HCT116 (cell line): ENCODE measurements around the gene LMCD1. TPM values are rescaled to one million over a fixed set of nuclear protein-coding genes. Genes with fewer than 3 reads are reported as not detected.

Experiments
- ATAC-seq: fragments of 200-7000 bp; cut with Tn5 transposase; 2 replicates; pipeline ENCODE4 v1.9.1; 2020; ENCODE audit warnings: mild to moderate bottlenecking, moderate library complexity
- BruUV-seq: library from RNA; stranded (reverse); fragments of 400-500 nt; replicated peaks from 2 replicates; lab custom pipeline; 2021; lab: Mats Ljungman, UMichigan
- CTCF ChIA-PET: fragments of 300-600 bp; sonication (Branson Sonifier 250); formaldehyde crosslinking; loops from one replicate; lab custom pipeline; 2021; ENCODE audit warnings: antibody characterized with exemption; lab: Charles Lee
- POLR2A ChIA-PET: fragments of 300-600, 350-600 bp; sonication (Branson Sonifier 250); formaldehyde crosslinking; loops from one replicate; lab custom pipeline; 2021; ENCODE audit warnings: antibody characterized with exemption; lab: Charles Lee
- RAD21 ChIA-PET, 2 experiments: fragments of 300-600 bp; sonication (Branson Sonifier 250); formaldehyde crosslinking; loops; one replicate each; lab custom pipeline; 2023; ENCODE audit warnings: low total read pairs in 2 of 2; ENCODE audit not compliant: uncharacterized antibody in 2 of 2, unreplicated experiment in 2 of 2, low non-redundant PET in 1 of 2; lab: Charles Lee
- DNase-seq: peaks from one replicate; pipeline ENCODE4 v3.0.0-alpha.2; 2010; ENCODE audit warnings: low read depth, low spot score
- H2AFZ ChIP-seq: fragments of 200-600 bp; shearing (Covaris generic), sonication (generic); 2 replicates; pipeline ENCODE4 v1.6.1; 2017; ENCODE audit warnings: low read depth, mixed run types, mixed read lengths, antibody characterized with exemption, low read length; ENCODE audit not compliant: poor library complexity, severe bottlenecking
- H3K27ac ChIP-seq: 2 replicates; pipeline ENCODE4 v1.5.1; 2012; ENCODE audit warnings: low read depth, low read length
- H3K27me3 ChIP-seq: fragments of 200-600 bp; sonication (generic); 2 replicates; pipeline ENCODE4 v1.6.1; 2016; ENCODE audit warnings: mixed run types, low read length, mixed read lengths; ENCODE audit not compliant: insufficient read depth
- H3K36me3 ChIP-seq, 2 experiments: fragments of 200-500 bp in 1 of 2; fragments of 200-600 bp in 1 of 2; sonication (Bioruptor generic) in 1 of 2; sonication (generic) in 1 of 2; 2 replicates each; pipeline versions ENCODE4 v1.5.1 to v1.6.1; 2014 to 2016; ENCODE audit warnings: low read length in 2 of 2, inconsistent platforms in 1 of 2, mixed read lengths in 1 of 2, mixed run types in 1 of 2; ENCODE audit not compliant: insufficient read depth in 2 of 2, control insufficient read depth in 1 of 2
- H3K4me1 ChIP-seq, 2 experiments: fragments of 200-600 bp in 1 of 2; sonication (generic) in 1 of 2; 2 replicates each; pipeline versions ENCODE4 v1.5.1 to v1.6.1; 2012 to 2017; ENCODE audit warnings: low read length in 2 of 2, inconsistent platforms in 1 of 2, mild to moderate bottlenecking in 1 of 2, mixed read lengths in 1 of 2, mixed run types in 1 of 2, moderate library complexity in 1 of 2; ENCODE audit not compliant: insufficient read depth in 2 of 2, control insufficient read depth in 1 of 2
- H3K4me2 ChIP-seq: fragments of 200-600 bp; sonication (generic); 2 replicates; pipeline ENCODE4 v1.6.1; 2017; ENCODE audit warnings: mixed run types, low read length, mixed read lengths
- H3K4me3 ChIP-seq, 2 experiments: fragments of 200-600 bp in 1 of 2; sonication (generic) in 1 of 2; replicated peaks in 1 of 2; 2 replicates each; pipeline ENCODE4 v1.5.1; 2011 to 2016; ENCODE audit warnings: low read length in 2 of 2, control low read depth in 1 of 2, low read depth in 1 of 2, mild to moderate bottlenecking in 1 of 2, mixed read lengths in 1 of 2, mixed run types in 1 of 2
- H3K79me2 ChIP-seq: fragments of 200-600 bp; sonication (generic); 2 replicates; pipeline ENCODE4 v1.6.1; 2017; ENCODE audit warnings: mild to moderate bottlenecking, mixed run types, low read length, moderate library complexity, mixed read lengths; ENCODE audit not compliant: insufficient read depth
- H3K9ac ChIP-seq: fragments of 200-600 bp; sonication (generic); 2 replicates; pipeline ENCODE4 v1.6.1; 2016; ENCODE audit warnings: low read length, mixed read lengths
- H3K9me2 ChIP-seq: fragments of 200-600 bp; sonication (generic), shearing (Covaris generic); 2 replicates; pipeline ENCODE4 v1.6.1; 2017; ENCODE audit warnings: mixed run types, mild to moderate bottlenecking, moderate library complexity; ENCODE audit not compliant: insufficient read depth
- H3K9me3 ChIP-seq, 2 experiments: fragments of 200-500 bp in 1 of 2; fragments of 200-600 bp in 1 of 2; sonication (Bioruptor generic) in 1 of 2; sonication (generic) in 1 of 2; 2 replicates each; pipeline ENCODE4 v1.6.1; 2014 to 2017; ENCODE audit warnings: low read length in 2 of 2, mixed read lengths in 2 of 2, inconsistent platforms in 1 of 2, low read depth in 1 of 2, mild to moderate bottlenecking in 1 of 2, mixed run types in 1 of 2, moderate library complexity in 1 of 2; ENCODE audit not compliant: control insufficient read depth in 1 of 2, insufficient read depth in 1 of 2
- H4K20me1 ChIP-seq: fragments of 200-600 bp; sonication (generic), shearing (Covaris generic); 2 replicates; pipeline ENCODE4 v1.6.1; 2017; ENCODE audit warnings: mixed run types, mild to moderate bottlenecking, moderate library complexity; ENCODE audit not compliant: insufficient read depth
- ATF3 ChIP-seq: IDR thresholded peaks from 2 replicates; pipeline ENCODE4 v1.6.1; 2012
- CEBPB ChIP-seq: IDR thresholded peaks from 2 replicates; pipeline ENCODE4 v1.6.1; 2012; ENCODE audit warnings: low read depth
- CTCF ChIP-seq, 3 experiments: fragments of 200-600 bp in 1 of 3; sonication (generic) in 1 of 3; IDR thresholded peaks in 2 of 3; conservative IDR thresholded peaks in 1 of 3; 2 replicates each; pipeline ENCODE4 v1.5.1; 2012 to 2017; ENCODE audit warnings: low read depth in 2 of 3, low read length in 2 of 3, antibody characterized with exemption in 1 of 3, borderline replicate concordance in 1 of 3, control low read depth in 1 of 3, mild to moderate bottlenecking in 1 of 3, mixed read lengths in 1 of 3, mixed run types in 1 of 3, moderate library complexity in 1 of 3; ENCODE audit not compliant: insufficient read depth in 1 of 3
- EGR1 ChIP-seq: IDR thresholded peaks from 2 replicates; pipeline ENCODE4 v1.6.1; 2012; ENCODE audit warnings: low read depth
- ELF1 ChIP-seq: IDR thresholded peaks from 2 replicates; pipeline ENCODE4 v1.6.1; 2012; ENCODE audit warnings: low read depth, borderline replicate concordance
- EZH2 ChIP-seq: fragments of 200-600 bp; sonication (generic); IDR thresholded peaks from 2 replicates; pipeline ENCODE4 v1.6.1; 2017; ENCODE audit warnings: antibody characterized with exemption, mixed run types
- EZH2phosphoT487 ChIP-seq: fragments of 200-600 bp; IDR thresholded peaks from 2 replicates; pipeline ENCODE4 v1.6.1; 2018; ENCODE audit warnings: antibody characterized with exemption, borderline replicate concordance
- FOSL1 ChIP-seq: IDR thresholded peaks from 2 replicates; pipeline ENCODE4 v1.6.1; 2012; ENCODE audit warnings: low read depth
- JUND ChIP-seq: IDR thresholded peaks from 2 replicates; pipeline ENCODE4 v1.6.1; 2012
- MAX ChIP-seq: IDR thresholded peaks from 2 replicates; pipeline ENCODE4 v1.6.1; 2012
- POLR2A ChIP-seq: IDR thresholded peaks from 2 replicates; pipeline ENCODE4 v1.7.0; 2011; ENCODE audit warnings: borderline replicate concordance; ENCODE audit not compliant: insufficient read depth, insufficient read length; ENCODE audit errors: extremely low read depth
- RAD21 ChIP-seq: IDR thresholded peaks from 2 replicates; pipeline ENCODE4 v1.6.1; 2012; ENCODE audit warnings: low read depth, mild to moderate bottlenecking
- SIN3A ChIP-seq: IDR thresholded peaks from 2 replicates; pipeline ENCODE4 v1.6.1; 2012; ENCODE audit warnings: low read depth
- SP1 ChIP-seq: IDR thresholded peaks from 2 replicates; pipeline ENCODE4 v1.6.1; 2012; ENCODE audit warnings: low read depth
- SRF ChIP-seq: IDR thresholded peaks from 2 replicates; pipeline ENCODE4 v1.6.1; 2012; ENCODE audit warnings: low read depth
- TCF7L2 ChIP-seq: IDR thresholded peaks from 2 replicates; pipeline ENCODE4 v1.7.0; 2011; ENCODE audit warnings: borderline replicate concordance, inconsistent platforms; ENCODE audit not compliant: insufficient read depth, insufficient read length; ENCODE audit errors: extremely low read depth
- ZBTB33 ChIP-seq: IDR thresholded peaks from 2 replicates; pipeline ENCODE4 v1.6.1; 2011; ENCODE audit warnings: mild to moderate bottlenecking, low read length, moderate library complexity; ENCODE audit not compliant: insufficient replicate concordance; ENCODE audit errors: extremely low read depth
- ZFX ChIP-seq: fragments of 450-650 bp; IDR thresholded peaks from 2 replicates; pipeline ENCODE4 v1.6.1; 2017
- ZNF274 ChIP-seq: fragments of 200-500 bp; sonication (Bioruptor generic); IDR thresholded peaks from 2 replicates; pipeline ENCODE4 v1.6.1; 2014; ENCODE audit warnings: mild to moderate bottlenecking, low read depth, low read length, inconsistent platforms
- intact Hi-C: fragments of 100-400 bp; cut with micrococcal nuclease; formaldehyde crosslinking; loops from 2 replicates; pipeline ENCODE4 v1.10.0; 2022
- total RNA-seq: library from RNA; stranded (reverse); gene quantifications from one replicate; pipeline ENCODE4 v1.2.1, GENCODE V29; 2021; ENCODE audit not compliant: unreplicated experiment

LMCD1 gene
- total RNA-seq, 1 experiment from 2014 or later = 4.6 TPM

- ATAC-seq (no peak), DNase-seq (no peak)
- intact Hi-C loops = no loop called here
- H3K9ac ChIP-seq = no peak overlapping the region
- no peak overlapping the region for H3K4me3 ChIP-seq
- no peaks in the 10 kb centered on the region for H3K36me3 ChIP-seq
- no peak overlapping the region for H2AFZ ChIP-seq
- H3K79me2 ChIP-seq = no peaks in the 10 kb centered on the region
- ChIA-PET POLR2A (no interaction called here), CTCF (no interaction called here), RAD21 (no interaction called here)
- H3K27ac ChIP-seq = no peak overlapping the region
- H3K4me2 ChIP-seq = no peak overlapping the region
- H3K9me3 ChIP-seq = no peaks in the 10 kb centered on the region
- no peaks in the 10 kb centered on the region for H3K9me2 ChIP-seq
- H3K27me3 ChIP-seq = no peaks in the 10 kb centered on the region
- H3K4me1 ChIP-seq = peaks cover 3 to 30% of the 10 kb centered on the region in 2 experiments; a peak in 3 of 4 replicates
- BruUV-seq = no TSS peak
- H4K20me1 ChIP-seq = no peaks in the 10 kb centered on the region
- TF ChIP-seq SRF (no peak), FOSL1 (no peak), MAX (no peak), ATF3 (no peak), EZH2phosphoT487 (no peak), EGR1 (no peak), POLR2A (no peak), ZFX (no peak), RAD21 (no peak), EZH2 (no peak), CTCF (IDR thresholded peaks at IDR 0.05 in 2 of 3, conservative IDR thresholded peaks at IDR 0.05 in 1 of 3; ENCODE audit: borderline replicate concordance in 1 of 3, insufficient read depth in 1 of 3, low read depth in 2 of 3, low read length in 2 of 3) (no peak), ZBTB33 (no peak), ZNF274 (no peak), SP1 (no peak), SIN3A (no peak), ELF1 (no peak), CEBPB (no peak), JUND (no peak), TCF7L2 (no peak)
These were observed 4.0 kb upstream of the LMCD1 start for GRCh38 chr3:8497582-8497981.
